Stimulated activated CD8-positive, alpha-beta memory T cell treated with anti-CD3 and anti-CD28 coated beads, Interleukin-7, amount 100 ng/mL, for 48 hours (primary cell): ENCODE results near the gene CLSTN2.

Experiments
- DNase-seq, 2 donors: peaks; one replicate each; pipeline ENCODE4 v3.0.0-alpha.2; 2020; ENCODE audit warnings: low read depth in 1 of 2; ENCODE audit errors: extremely low read depth in 1 of 2

CLSTN2 gene

GRCh38 chr3:140178482-140178881 is 243.5 kb downstream of the CLSTN2 start:
- DNase-seq, result no peak

- no peak for DNase-seq
Observed at GRCh38 chr3:140180603-140181002, 245.6 kb downstream of the CLSTN2 start.

GRCh38 chr3:140185375-140185774 is 250.4 kb downstream of the CLSTN2 start:
- DNase-seq, result no peak

GRCh38 chr3:140186421-140186920 is 251.5 kb downstream of the CLSTN2 start:
- DNase-seq, result no peak

GRCh38 chr3:140187028-140187427 is 252.0 kb downstream of the CLSTN2 start:
- no peak for DNase-seq

GRCh38 chr3:140187656-140188221 is 252.8 kb downstream of the CLSTN2 start:
- DNase-seq, result no peak

- DNase-seq, result no peak
Observed at GRCh38 chr3:140188285-140188684, 253.3 kb downstream of the CLSTN2 start.

GRCh38 chr3:140189267-140189666 is 254.3 kb downstream of the CLSTN2 start:
- no peak for DNase-seq

GRCh38 chr3:140189976-140190375 is 255.0 kb downstream of the CLSTN2 start:
- no peak for DNase-seq

- DNase-seq, result no peak
Observed at GRCh38 chr3:140196970-140197369, 262.0 kb downstream of the CLSTN2 start.

GRCh38 chr3:140198242-140198641 is 263.3 kb downstream of the CLSTN2 start:
- DNase-seq, result no peak

GRCh38 chr3:140199008-140199407 is 264.0 kb downstream of the CLSTN2 start:
- no peak for DNase-seq

- no peak for DNase-seq
Observed at GRCh38 chr3:140199743-140200142, 264.8 kb downstream of the CLSTN2 start.

GRCh38 chr3:140203510-140203909 is 268.5 kb downstream of the CLSTN2 start:
- no peak for DNase-seq

- no peak for DNase-seq
Observed at GRCh38 chr3:140204271-140204984, 269.4 kb downstream of the CLSTN2 start.

GRCh38 chr3:140205598-140205997 is 270.6 kb downstream of the CLSTN2 start:
- no peak for DNase-seq

GRCh38 chr3:140206196-140207040 is 271.4 kb downstream of the CLSTN2 start:
- DNase-seq, result no peak

GRCh38 chr3:140207541-140207940 is 272.6 kb downstream of the CLSTN2 start:
- DNase-seq, result no peak

- no peak for DNase-seq
Observed at GRCh38 chr3:140216249-140216648, 281.3 kb downstream of the CLSTN2 start.

- no peak for DNase-seq
Observed at GRCh38 chr3:140219291-140219690, 284.3 kb downstream of the CLSTN2 start.

- DNase-seq, result no peak
Observed at GRCh38 chr3:140219923-140220452, 285.0 kb downstream of the CLSTN2 start.
